Naive thymus-derived CD4-positive, alpha-beta T cell (primary cell): ENCODE results near the gene SFXN5. TPM values are rescaled to one million over a fixed set of nuclear protein-coding genes. Genes with fewer than 3 reads are reported as not detected.
A peak's percentile ranks its signal among the peaks of the same experiment; 100 is the strongest.

Experiments used
- ATAC-seq: fragments of 150-1000 bp; cut with Tn5 transposase; 2 replicates; pipeline ENCODE4 v1.10.0; 2021; ENCODE audit warnings: mild to moderate bottlenecking, moderate library complexity
- CTCF ChIA-PET: fragments of 350-600 bp; sonication (Branson Sonifier 250); formaldehyde crosslinking; loops from one replicate; lab custom pipeline; 2021; ENCODE audit warnings: antibody characterized with exemption; lab: Charles Lee
- POLR2A ChIA-PET: fragments of 350-600 bp; sonication (Branson Sonifier 250); formaldehyde crosslinking; loops from one replicate; lab custom pipeline; 2021; ENCODE audit warnings: antibody characterized with exemption, inconsistent platforms; lab: Charles Lee
- DNase-seq, 9 donors: peaks; one replicate each; pipeline versions ENCODE4 v3.0.0 to v3.0.0-alpha.2; 2020 to 2022; ENCODE audit warnings: mixed read lengths in 1 of 9
- H3K27ac ChIP-seq: one replicate; pipeline ENCODE4 v1.7.0; 2013; ENCODE audit warnings: mild to moderate bottlenecking, low read depth, low read length, moderate library complexity
- H3K27me3 ChIP-seq, 2 donors: one replicate each; pipeline ENCODE4 v1.7.0; 2013; ENCODE audit warnings: low read length in 2 of 2, mild to moderate bottlenecking in 2 of 2, moderate library complexity in 2 of 2; ENCODE audit not compliant: control insufficient read depth in 2 of 2, insufficient read depth in 2 of 2
- H3K36me3 ChIP-seq, 3 experiments: 1 replicate in 2 of 3; 2 replicates in 1 of 3; pipeline ENCODE4 v1.7.0; 2013; ENCODE audit warnings: low read length in 3 of 3, mild to moderate bottlenecking in 3 of 3, moderate library complexity in 1 of 3; ENCODE audit not compliant: insufficient read depth in 3 of 3, control insufficient read depth in 2 of 3
- H3K4me1 ChIP-seq, 2 donors: one replicate each; pipeline ENCODE4 v1.7.0; 2013; ENCODE audit warnings: low read length in 2 of 2, mild to moderate bottlenecking in 2 of 2, moderate library complexity in 1 of 2; ENCODE audit not compliant: control insufficient read depth in 2 of 2, insufficient read depth in 2 of 2
- H3K4me3 ChIP-seq: 2 replicates; pipeline ENCODE4 v1.7.0; 2013; ENCODE audit warnings: mild to moderate bottlenecking, low read length
- H3K9me3 ChIP-seq, 3 experiments: 1 replicate in 2 of 3; 2 replicates in 1 of 3; pipeline ENCODE4 v1.7.0; 2013; ENCODE audit warnings: low read length in 3 of 3; ENCODE audit not compliant: control insufficient read depth in 2 of 3
- H3K27ac Mint-ChIP-seq, 9 donors: one replicate each; pipeline ENCODE4 v1.8.0; 2020 to 2022; ENCODE audit warnings: mixed read lengths in 9 of 9, mild to moderate bottlenecking in 8 of 9, moderate library complexity in 5 of 9, inconsistent platforms in 2 of 9
- H3K27me3 Mint-ChIP-seq, 5 donors: one replicate each; pipeline ENCODE4 v1.8.0; 2021 to 2022; ENCODE audit warnings: mixed read lengths in 5 of 5, mild to moderate bottlenecking in 1 of 5
- H3K36me3 Mint-ChIP-seq, 5 donors: one replicate each; pipeline ENCODE4 v1.8.0; 2020 to 2022; ENCODE audit warnings: mixed read lengths in 5 of 5, mild to moderate bottlenecking in 3 of 5, inconsistent platforms in 1 of 5
- H3K4me1 Mint-ChIP-seq, 7 donors: one replicate each; pipeline ENCODE4 v1.8.0; 2020 to 2022; ENCODE audit warnings: mixed read lengths in 7 of 7, mild to moderate bottlenecking in 3 of 7, inconsistent platforms in 1 of 7
- H3K4me3 Mint-ChIP-seq, 10 donors: one replicate each; pipeline ENCODE4 v1.8.0; 2020 to 2022; ENCODE audit warnings: mild to moderate bottlenecking in 10 of 10, mixed read lengths in 10 of 10, moderate library complexity in 6 of 10, inconsistent platforms in 2 of 10
- H3K9me3 Mint-ChIP-seq, 11 donors: one replicate each; pipeline ENCODE4 v1.8.0; 2020 to 2022; ENCODE audit warnings: mixed read lengths in 11 of 11, mild to moderate bottlenecking in 4 of 11, inconsistent platforms in 1 of 11, moderate library complexity in 1 of 11
- intact Hi-C, 2 donors: fragments of 100-400 bp; cut with micrococcal nuclease; formaldehyde crosslinking; loops; one replicate each; pipeline ENCODE4 v1.15.1; 2023
- polyA plus RNA-seq, 2 donors: library from polyadenylated mRNA; unstranded; fragments of 300-500 nt; fragmentation: Illumina TruSeq; gene quantifications; one replicate each; pipeline ENCODE4 v1.2.3, GENCODE V29; 2021
- total RNA-seq, 6 experiments: library from RNA in 5 of 6; stranded (reverse) in 5 of 6; gene quantifications; 1 replicate in 5 of 6; 2 replicates in 1 of 6; pipeline ENCODE4 v1.2.3 and lab custom pipeline; 2021 to 2026

Gene SFXN5
- total and polyA plus RNA-seq, 7 experiments from 2014 or later: 2.2 to 17.4 (median 9.1) TPM

DNA sequence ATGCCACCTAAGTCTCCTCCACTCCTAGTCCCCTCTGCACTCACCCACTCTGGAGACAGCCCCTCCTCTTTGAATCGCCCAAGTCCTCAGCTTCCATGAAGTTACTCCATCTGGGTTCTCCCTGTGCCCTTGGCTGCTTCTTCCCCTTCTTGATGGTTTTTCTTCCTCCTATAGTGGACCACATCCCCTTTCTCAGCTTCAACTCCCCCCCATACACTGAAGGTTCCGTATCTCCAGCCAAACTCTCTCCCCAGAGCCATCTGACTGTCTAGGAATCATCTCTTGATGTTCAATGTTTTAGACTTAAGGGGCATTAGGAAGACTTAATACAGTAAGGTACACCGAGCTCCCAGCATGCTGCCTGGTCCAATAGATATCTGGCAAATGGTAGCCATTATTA, 114.6 kb downstream of the SFXN5 start:
- intact Hi-C loops: no loop called here
- DNase-seq (no peak), ATAC-seq (peak; percentile 52)
- peak overlapping the region in 1 of 9 donors; percentile 2 for H3K27ac Mint-ChIP-seq
- H3K4me3 Mint-ChIP-seq: no peak overlapping the region
- Histone ChIP-seq H3K4me3 (no peak overlapping the region), H3K27ac (no peak overlapping the region), H3K9me3 (no peaks in the 10 kb centered on the region), H3K27me3 (no peaks in the 10 kb centered on the region), H3K4me1 (peaks cover 0 to 4% of the 10 kb centered on the region in 2 donors), H3K36me3 (no peaks in the 10 kb centered on the region)
- ChIA-PET CTCF (no interaction called here), POLR2A (no interaction called here)
- peaks cover 13 to 42% (median 16%) of the 10 kb centered on the region in 7 donors for H3K4me1 Mint-ChIP-seq
- no peaks in the 10 kb centered on the region for H3K9me3 Mint-ChIP-seq
- H3K36me3 Mint-ChIP-seq: peaks cover 0 to 14% (median 0%) of the 10 kb centered on the region in 5 donors
- H3K27me3 Mint-ChIP-seq: no peaks in the 10 kb centered on the region

DNA sequence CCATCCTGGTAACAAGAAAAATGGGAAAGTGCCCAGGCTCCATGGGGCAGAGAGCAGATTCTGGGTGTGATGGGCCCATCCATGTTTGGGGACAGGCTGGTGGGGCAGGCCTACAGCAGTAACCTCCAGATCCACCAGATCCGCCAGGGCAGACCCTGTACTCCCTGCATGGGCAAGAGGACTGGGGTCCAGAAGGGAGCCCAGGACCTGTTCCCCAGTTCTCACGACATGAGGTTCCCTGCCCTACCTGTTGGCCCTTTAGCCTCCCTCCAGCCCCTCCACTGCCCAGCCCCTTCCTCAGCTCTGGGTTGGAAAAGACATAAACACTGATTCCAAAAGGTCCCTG, 115.5 kb downstream of the SFXN5 start:
- Mint-ChIP-seq H3K27ac (no peak overlapping the region), H3K36me3 (peaks cover 0 to 14% (median 0%) of the 10 kb centered on the region in 5 donors), H3K27me3 (no peaks in the 10 kb centered on the region), H3K4me3 (no peak overlapping the region), H3K4me1 (peaks cover 13 to 42% (median 16%) of the 10 kb centered on the region in 7 donors), H3K9me3 (no peaks in the 10 kb centered on the region)
- no peak overlapping the region for H3K4me3 ChIP-seq
- H3K27ac ChIP-seq: no peak overlapping the region
- no peaks in the 10 kb centered on the region for H3K36me3 ChIP-seq
- peaks cover 0 to 4% of the 10 kb centered on the region in 2 donors for H3K4me1 ChIP-seq
- no peak for ATAC-seq
- ChIA-PET CTCF (no interaction called here), POLR2A (no interaction called here)
- no peaks in the 10 kb centered on the region for H3K27me3 ChIP-seq
- intact Hi-C loops: no loop called here
- DNase-seq: no peak
- H3K9me3 ChIP-seq: no peaks in the 10 kb centered on the region

DNA sequence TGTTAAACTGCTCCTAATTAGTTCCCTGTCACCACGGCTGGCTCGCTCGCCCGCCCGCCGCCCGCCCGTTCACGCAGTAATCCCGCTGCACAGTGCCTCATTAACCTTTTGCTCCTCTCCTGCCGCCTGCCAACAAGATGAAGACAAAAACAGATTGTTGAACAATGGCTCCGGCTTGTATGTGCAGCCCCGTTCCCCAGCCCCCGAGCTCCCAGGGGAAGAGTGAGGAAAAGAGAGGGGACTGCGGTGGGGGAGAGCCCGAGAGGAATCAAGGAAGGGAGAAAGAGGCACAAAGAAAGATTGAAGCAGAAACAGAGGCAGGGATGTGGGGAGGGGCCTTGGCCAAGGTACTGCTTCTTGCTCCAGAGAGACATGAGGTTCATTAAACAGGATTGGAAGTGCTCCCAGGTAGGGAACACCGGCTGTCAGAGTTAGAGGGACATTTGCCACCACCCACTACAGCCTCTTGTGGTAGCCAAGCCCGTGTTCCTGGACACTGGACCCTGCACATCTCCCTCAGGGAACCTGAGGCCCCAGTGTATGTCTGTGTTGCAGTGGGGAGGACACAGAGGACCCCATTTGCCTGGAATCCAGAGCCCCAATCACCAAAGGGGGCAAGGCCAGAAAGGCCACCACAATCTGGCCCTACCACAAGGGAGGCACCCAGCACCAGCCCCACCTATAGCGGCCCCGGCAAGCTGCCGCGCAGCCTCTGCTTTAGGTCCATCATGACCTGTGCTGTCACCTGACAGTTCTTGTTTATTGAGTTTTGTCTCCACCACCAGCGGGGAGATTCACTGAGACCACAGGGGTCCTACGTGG, 116.1 kb downstream of the SFXN5 start:
- Histone ChIP-seq H3K27me3 (no peaks in the 10 kb centered on the region), H3K36me3 (no peaks in the 10 kb centered on the region), H3K9me3 (no peaks in the 10 kb centered on the region), H3K4me1 (peaks cover 0 to 4% of the 10 kb centered on the region in 2 donors), H3K4me3 (no peak overlapping the region), H3K27ac (no peak overlapping the region)
- Mint-ChIP-seq H3K4me3 (peak overlapping the region in 3 of 10 donors; percentile 13 to 68 (median 44)), H3K9me3 (no peaks in the 10 kb centered on the region), H3K36me3 (peaks cover 0 to 14% (median 0%) of the 10 kb centered on the region in 5 donors), H3K27me3 (no peaks in the 10 kb centered on the region), H3K27ac (peak overlapping the region in 1 of 9 donors; percentile 48), H3K4me1 (peaks cover 13 to 42% (median 16%) of the 10 kb centered on the region in 7 donors)
- POLR2A ChIA-PET: no interaction called here
- CTCF ChIA-PET: no interaction called here
- no peak for ATAC-seq
- intact Hi-C loops: no loop called here
- no peak for DNase-seq

DNA sequence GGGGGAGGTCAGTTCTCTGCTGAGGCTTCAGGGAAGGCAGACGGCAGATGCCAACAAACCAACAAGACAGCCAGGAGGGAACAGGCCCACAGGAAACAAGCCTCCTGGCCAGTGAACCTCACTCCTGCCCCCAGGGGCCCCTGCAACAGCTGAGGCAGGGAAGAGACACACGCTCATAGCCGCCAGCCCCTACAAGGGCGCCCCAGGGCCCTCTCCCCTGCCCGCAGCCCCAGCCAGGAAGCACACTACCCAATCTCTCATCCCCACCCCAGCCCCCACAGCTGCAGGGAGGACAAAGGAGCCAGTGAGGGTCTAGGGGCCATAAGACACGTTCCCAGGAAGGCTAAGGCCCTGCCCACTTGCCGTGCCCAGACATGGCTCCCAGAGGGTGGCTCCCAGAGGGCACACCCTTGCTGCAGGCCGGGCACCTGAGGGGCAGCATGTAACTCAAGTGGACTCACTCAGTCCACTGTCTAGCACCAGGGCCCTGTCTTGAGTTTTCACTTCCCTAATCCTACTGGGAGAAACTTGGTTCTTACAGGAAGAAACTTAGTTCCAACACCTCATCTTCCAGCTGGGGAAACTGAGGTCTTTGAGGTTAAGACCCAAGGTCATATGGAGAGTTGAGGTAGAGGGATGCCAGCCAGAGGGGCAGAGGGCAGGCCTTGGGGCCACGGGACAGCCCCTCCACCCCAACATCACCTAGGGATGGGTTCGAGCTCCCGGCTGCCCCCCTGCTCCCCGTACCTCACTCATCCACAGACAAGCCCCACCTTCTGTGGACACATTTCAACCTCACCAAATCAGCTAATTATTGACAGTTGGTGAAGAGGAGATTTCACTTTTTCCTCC, 116.9 kb downstream of the SFXN5 start:
- DNase-seq (no peak), ATAC-seq (no peak)
- Histone ChIP-seq H3K36me3 (no peaks in the 10 kb centered on the region), H3K4me1 (peaks cover 0 to 4% of the 10 kb centered on the region in 2 donors), H3K4me3 (peak overlapping the region; percentile 26), H3K27ac (no peak overlapping the region), H3K27me3 (no peaks in the 10 kb centered on the region), H3K9me3 (no peaks in the 10 kb centered on the region)
- no peaks in the 10 kb centered on the region for H3K9me3 Mint-ChIP-seq
- no peaks in the 10 kb centered on the region for H3K27me3 Mint-ChIP-seq
- peak overlapping the region in 6 of 10 donors; percentile 16 to 95 (median 54) for H3K4me3 Mint-ChIP-seq
- peak overlapping the region in 3 of 9 donors; percentile 25 to 96 (median 56) for H3K27ac Mint-ChIP-seq
- intact Hi-C loops: no loop called here
- ChIA-PET POLR2A (interaction anchor here (0.5 kb wide), 1 partner anchor 1998 kb away, joined by 3 read pairs; no protein-coding TSS in a partner anchor), CTCF (interaction anchor here (0.8 kb wide), 1 partner anchor 19 kb away, joined by 3 read pairs; no protein-coding TSS in a partner anchor)
- peaks cover 0 to 14% (median 0%) of the 10 kb centered on the region in 5 donors for H3K36me3 Mint-ChIP-seq
- peaks cover 13 to 41% (median 16%) of the 10 kb centered on the region in 7 donors for H3K4me1 Mint-ChIP-seq

DNA sequence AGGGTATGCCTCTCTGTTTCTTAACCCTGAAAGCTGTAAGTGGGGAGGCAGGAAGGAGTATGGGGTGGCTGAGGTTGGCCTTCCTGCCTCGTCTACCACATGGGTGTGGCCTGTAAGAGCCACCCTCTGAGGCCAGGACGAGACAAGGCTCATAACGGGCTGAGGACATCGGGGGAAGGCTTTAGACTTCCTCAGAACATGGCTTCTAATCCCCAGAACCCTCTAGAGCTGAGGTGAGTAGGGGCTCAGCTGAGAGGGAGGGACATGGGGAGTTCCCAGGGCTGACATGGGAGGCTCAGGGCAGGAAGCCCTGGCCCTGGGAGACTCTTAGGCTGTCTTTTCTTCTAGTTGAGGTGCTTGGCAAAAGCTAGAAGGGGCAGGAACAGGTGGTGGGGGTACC, 117.5 kb downstream of the SFXN5 start:
- H3K4me3 ChIP-seq: peak overlapping the region; percentile 26
- H3K4me1 Mint-ChIP-seq: peaks cover 13 to 35% (median 16%) of the 10 kb centered on the region in 7 donors

DNA sequence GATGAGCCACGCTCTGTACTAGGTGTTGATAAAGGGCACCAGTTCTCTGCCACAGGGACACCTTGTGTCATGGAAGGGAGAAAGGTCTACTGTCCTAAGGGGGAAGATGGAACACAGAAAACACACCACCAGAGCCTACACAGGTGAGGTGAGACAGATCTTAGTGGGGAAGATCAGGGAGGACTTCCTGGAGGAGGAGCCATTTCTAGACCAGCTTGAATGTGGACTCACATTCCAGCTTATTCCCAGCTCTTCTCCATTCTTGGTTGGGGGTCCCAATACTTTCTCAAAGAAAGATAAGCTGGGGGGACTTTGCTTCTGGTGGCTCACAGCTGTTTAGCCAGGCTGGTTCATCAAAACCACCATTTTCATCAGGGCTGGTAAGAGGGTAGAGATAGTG, 118.0 kb downstream of the SFXN5 start:
- POLR2A ChIA-PET: no interaction called here
- Mint-ChIP-seq H3K4me1 (peaks cover 13 to 38% (median 16%) of the 10 kb centered on the region in 7 donors), H3K4me3 (peak overlapping the region in 5 of 10 donors; percentile 4 to 95 (median 67)), H3K27me3 (peaks cover 0 to 4% (median 0%) of the 10 kb centered on the region in 5 donors), H3K36me3 (peaks cover 0 to 14% (median 0%) of the 10 kb centered on the region in 5 donors), H3K27ac (peak overlapping the region in 2 of 9 donors; percentile 25 to 96), H3K9me3 (no peaks in the 10 kb centered on the region)
- Histone ChIP-seq H3K4me3 (no peak overlapping the region), H3K9me3 (no peaks in the 10 kb centered on the region), H3K4me1 (peaks cover 0 to 4% of the 10 kb centered on the region in 2 donors), H3K27me3 (no peaks in the 10 kb centered on the region), H3K27ac (no peak overlapping the region), H3K36me3 (no peaks in the 10 kb centered on the region)
- DNase-seq (no peak), ATAC-seq (no peak)
- CTCF ChIA-PET: interaction anchor here (0.8 kb wide), 1 partner anchor 18 kb away, joined by 3 read pairs; no protein-coding TSS in a partner anchor
- intact Hi-C loops: no loop called here

More for the DNA sequence above, 117.5 kb downstream of the SFXN5 start:
- Histone ChIP-seq H3K36me3 (no peaks in the 10 kb centered on the region), H3K27ac (no peak overlapping the region), H3K27me3 (no peaks in the 10 kb centered on the region), H3K9me3 (no peaks in the 10 kb centered on the region), H3K4me1 (peaks cover 0 to 4% of the 10 kb centered on the region in 2 donors)
- ATAC-seq (peak; percentile 73), DNase-seq (peak in 3 of 9 donors; percentile 1 to 39 (median 5))
- POLR2A ChIA-PET: no interaction called here
- Mint-ChIP-seq H3K27ac (peak overlapping the region in 4 of 9 donors; percentile 25 to 96 (median 43)), H3K36me3 (peaks cover 0 to 14% (median 0%) of the 10 kb centered on the region in 5 donors), H3K9me3 (no peaks in the 10 kb centered on the region), H3K27me3 (peaks cover 0 to under 1% (median 0%) of the 10 kb centered on the region in 5 donors), H3K4me3 (peak overlapping the region in 7 of 10 donors; percentile 16 to 95 (median 60))
- CTCF ChIA-PET: interaction anchor here (0.8 kb wide), 1 partner anchor 19 kb away, joined by 3 read pairs; no protein-coding TSS in a partner anchor
- intact Hi-C loops: no loop called here
